ENCODE measurements around the gene SSH3.

- TF ChIP-seq CTCF (IDR thresholded peaks at IDR 0.05; ENCODE audit: low read depth, low read length, poor library complexity, severe bottlenecking) (no peak), EZH2phosphoT487 (IDR thresholded peaks at IDR 0.05; ENCODE audit: borderline replicate concordance, low read length) (no peak)
These were observed 10.0 kb downstream of the SSH3 start for GRCh38 chr11:67313125-67313890.

Measured in DOHH2 (cell line).